H9 (cell line): ENCODE measurements around the gene AKT1. TPM values are rescaled to one million over a fixed set of nuclear protein-coding genes. Genes with fewer than 3 reads are reported as not detected.

ENCODE experiments used
- DNase-seq: peaks from one replicate; pipeline ENCODE4 v3.0.0-alpha.2; 2017
- H2AFZ ChIP-seq: one replicate; pipeline ENCODE4 v1.6.1; 2013; ENCODE audit warnings: mild to moderate bottlenecking, low read length, control low read depth, moderate library complexity
- H2AK5ac ChIP-seq: 2 replicates; pipeline ENCODE4 v1.6.1; 2013; ENCODE audit warnings: low read length, control low read depth, mixed read lengths; ENCODE audit not compliant: insufficient read length
- H2BK120ac ChIP-seq: one replicate; pipeline ENCODE4 v1.6.1; 2013; ENCODE audit warnings: low read depth, mild to moderate bottlenecking, low read length, control low read depth, inconsistent platforms; ENCODE audit not compliant: poor library complexity, severe bottlenecking
- H2BK12ac ChIP-seq: 2 replicates; pipeline ENCODE4 v1.6.1; 2013; ENCODE audit warnings: low read length, control low read depth, mixed read lengths, low read depth; ENCODE audit not compliant: insufficient read length
- H2BK15ac ChIP-seq: 2 replicates; pipeline ENCODE4 v1.6.1; 2013; ENCODE audit warnings: low read depth, low read length, control low read depth
- H2BK20ac ChIP-seq: one replicate; pipeline ENCODE4 v1.6.1; 2013; ENCODE audit warnings: low read depth, mild to moderate bottlenecking, low read length, control low read depth, inconsistent platforms; ENCODE audit not compliant: poor library complexity, severe bottlenecking
- H2BK5ac ChIP-seq: 2 replicates; pipeline ENCODE4 v1.6.1; 2013; ENCODE audit warnings: low read length, control low read depth, mixed read lengths; ENCODE audit not compliant: insufficient read length
- H3K14ac ChIP-seq: 2 replicates; pipeline ENCODE4 v1.6.1; 2013; ENCODE audit warnings: low read length, control low read depth; ENCODE audit not compliant: insufficient read depth
- H3K18ac ChIP-seq: 2 replicates; pipeline ENCODE4 v1.6.1; 2013; ENCODE audit warnings: low read depth, mild to moderate bottlenecking, mixed read lengths, low read length, control low read depth; ENCODE audit not compliant: insufficient read length
- H3K23ac ChIP-seq: 2 replicates; pipeline ENCODE4 v1.6.1; 2013; ENCODE audit warnings: low read length, control low read depth, mixed read lengths, low read depth; ENCODE audit not compliant: insufficient read length
- H3K23me2 ChIP-seq: 2 replicates; pipeline ENCODE4 v1.6.1; 2013; ENCODE audit warnings: low read depth, mild to moderate bottlenecking, mixed read lengths, low read length, control low read depth; ENCODE audit not compliant: insufficient read length, poor library complexity, severe bottlenecking
- H3K27ac ChIP-seq: 2 replicates; pipeline ENCODE4 v1.5.1; 2013; ENCODE audit warnings: low read length, control low read depth, mixed read lengths, low read depth; ENCODE audit not compliant: insufficient read length
- H3K27me3 ChIP-seq: 2 replicates; pipeline ENCODE4 v1.6.1; 2013; ENCODE audit warnings: low read length, control low read depth, inconsistent platforms; ENCODE audit not compliant: insufficient read depth
- H3K4ac ChIP-seq: 2 replicates; pipeline ENCODE4 v1.6.1; 2013; ENCODE audit warnings: low read depth, mild to moderate bottlenecking, control low read depth, inconsistent platforms, low read length, moderate library complexity
- H3K4me1 ChIP-seq: 2 replicates; pipeline ENCODE4 v1.6.1; 2013; ENCODE audit warnings: low read length, control low read depth, inconsistent platforms; ENCODE audit not compliant: insufficient read depth
- H3K4me2 ChIP-seq: 2 replicates; pipeline ENCODE4 v1.6.1; 2013; ENCODE audit warnings: low read length, control low read depth, mixed read lengths; ENCODE audit not compliant: insufficient read length, insufficient read depth
- H3K56ac ChIP-seq: 2 replicates; pipeline ENCODE4 v1.6.1; 2013; ENCODE audit warnings: low read depth, mild to moderate bottlenecking, mixed read lengths, low read length, control low read depth; ENCODE audit not compliant: insufficient read length
- H3K79me1 ChIP-seq: 2 replicates; pipeline ENCODE4 v1.6.1; 2013; ENCODE audit warnings: low read depth, mild to moderate bottlenecking, moderate library complexity, low read length, control low read depth, inconsistent platforms; ENCODE audit not compliant: insufficient read depth, poor library complexity, severe bottlenecking
- H3K79me2 ChIP-seq: 2 replicates; pipeline ENCODE4 v1.6.1; 2013; ENCODE audit warnings: low read length, control low read depth, inconsistent platforms; ENCODE audit not compliant: insufficient read depth
- H3K9ac ChIP-seq: 2 replicates; pipeline ENCODE4 v1.6.1; 2013; ENCODE audit warnings: low read length, control low read depth, mixed read lengths; ENCODE audit not compliant: insufficient read length; ENCODE audit errors: extremely low read depth
- H3K9me3 ChIP-seq: one replicate; pipeline ENCODE4 v1.6.1; 2013; ENCODE audit warnings: low read depth, low read length, inconsistent platforms; ENCODE audit not compliant: control insufficient read depth
- H3T11ph ChIP-seq: one replicate; pipeline ENCODE4 v1.6.1; 2013; ENCODE audit warnings: mild to moderate bottlenecking, low read length, control low read depth, inconsistent platforms
- H4K20me1 ChIP-seq: one replicate; pipeline ENCODE4 v1.6.1; 2013; ENCODE audit not compliant: control insufficient read depth, insufficient read length, insufficient read depth
- H4K5ac ChIP-seq: 2 replicates; pipeline ENCODE4 v1.6.1; 2013; ENCODE audit warnings: low read depth, mild to moderate bottlenecking, mixed read lengths, low read length, control low read depth; ENCODE audit not compliant: insufficient read length
- H4K8ac ChIP-seq: replicated peaks from 2 replicates; pipeline ENCODE4 v1.6.1; 2013; ENCODE audit warnings: low read length, control low read depth, mixed read lengths, low read depth; ENCODE audit not compliant: insufficient read length
- H4K91ac ChIP-seq: 2 replicates; pipeline ENCODE4 v1.6.1; 2013; ENCODE audit warnings: low read depth, mild to moderate bottlenecking, moderate library complexity, mixed read lengths, low read length, control low read depth; ENCODE audit not compliant: insufficient read length
- H3K27ac Mint-ChIP-seq, 3 experiments: 2 replicates in 2 of 3; 3 replicates in 1 of 3; pipeline ENCODE4 v1.8.0; 2020 to 2021; ENCODE audit warnings: mixed read lengths in 3 of 3, mild to moderate bottlenecking in 1 of 3, moderate library complexity in 1 of 3
- H3K27me3 Mint-ChIP-seq: 2 replicates; pipeline ENCODE4 v1.8.0; 2021; ENCODE audit warnings: low read depth, mild to moderate bottlenecking, moderate library complexity, mixed read lengths
- H3K36me3 Mint-ChIP-seq, 3 experiments: 2 replicates in 2 of 3; 3 replicates in 1 of 3; pipeline ENCODE4 v1.8.0; 2020 to 2021; ENCODE audit warnings: low read depth in 3 of 3, mixed read lengths in 3 of 3; ENCODE audit not compliant: insufficient read depth in 1 of 3
- H3K4me1 Mint-ChIP-seq, 2 experiments: 2 replicates each; pipeline ENCODE4 v1.8.0; 2020; ENCODE audit warnings: mixed read lengths in 2 of 2
- H3K4me3 Mint-ChIP-seq, 2 experiments: 2 replicates in 1 of 2; 3 replicates in 1 of 2; pipeline ENCODE4 v1.8.0; 2020 to 2021; ENCODE audit warnings: mild to moderate bottlenecking in 2 of 2, mixed read lengths in 2 of 2, moderate library complexity in 1 of 2
- H3K9me3 Mint-ChIP-seq, 2 experiments: 2 replicates in 1 of 2; 3 replicates in 1 of 2; pipeline ENCODE4 v1.8.0; 2020; ENCODE audit warnings: mild to moderate bottlenecking in 2 of 2, mixed read lengths in 2 of 2, moderate library complexity in 1 of 2
- CTCF ChIP-seq: fragments of 200-600 bp; sonication (generic); conservative IDR thresholded peaks from 3 replicates; pipeline ENCODE4 v1.8.0; 2021; ENCODE audit warnings: antibody characterized with exemption, mild to moderate bottlenecking
- WGBS: extraction: QIAGEN DNeasy Blood & Tissue Kit; methylation state at CpG from one replicate; pipeline ENCODE4 v1.1.7; 2013; ENCODE audit warnings: missing lambda C conversion rate, low lambda C conversion rate, mixed read lengths; ENCODE audit not compliant: insufficient read length; ENCODE audit errors: extremely low coverage; 5-methylcytosine and 5-hydroxymethylcytosine counted together
- total RNA-seq: library from RNA; stranded (reverse); gene quantifications from 2 replicates; pipeline ENCODE4 v1.2.1, GENCODE V29; 2021

The AKT1 gene
- total RNA-seq, 1 experiment from 2014 or later: 101 TPM

GRCh38 chr14:104739026-104739425 is 56.5 kb downstream of the AKT1 start:
- Histone ChIP-seq H3K79me1 (no peaks in the 10 kb centered on the region), H3K79me2 (no peaks in the 10 kb centered on the region), H4K8ac (no peak overlapping the region), H4K20me1 (no peaks in the 10 kb centered on the region), H3K4me2 (no peak overlapping the region), H3K14ac (no peak overlapping the region), H3K56ac (no peak overlapping the region), H3K9ac (no peak overlapping the region), H4K5ac (no peak overlapping the region), H3K9me3 (no peaks in the 10 kb centered on the region), H4K91ac (no peak overlapping the region), H2AK5ac (no peak overlapping the region), H3K4me1 (no peaks in the 10 kb centered on the region), H2BK12ac (no peak overlapping the region), H2BK20ac (no peak overlapping the region), H3K4ac (no peak overlapping the region), H2BK15ac (no peak overlapping the region), H3K27me3 (no peaks in the 10 kb centered on the region), H3K27ac (no peak overlapping the region), H3K23ac (no peak overlapping the region), H3T11ph (no peak overlapping the region), H2BK5ac (no peak overlapping the region), H3K18ac (no peak overlapping the region), H2AFZ (no peak overlapping the region), H2BK120ac (no peak overlapping the region), H3K23me2 (no peaks in the 10 kb centered on the region)
- Mint-ChIP-seq H3K36me3 (peaks cover 3 to 14% (median 4%) of the 10 kb centered on the region in 3 experiments; a peak in 6 of 7 replicates), H3K9me3 (no peaks in the 10 kb centered on the region), H3K4me1 (peaks cover 0 to 3% of the 10 kb centered on the region in 2 experiments; a peak in 1 of 4 replicates), H3K4me3 (no peak overlapping the region), H3K27ac (no peak overlapping the region), H3K27me3 (peaks cover 14% of the 10 kb centered on the region)
- no peak for TF ChIP-seq CTCF
- WGBS: no CpG with 5 or more reads among the region's 17 CpGs
- DNase-seq: no peak
